GM12872 (cell line): ENCODE measurements around the gene KIRREL2.

ENCODE experiments used
- TF ChIP-seq, protein P1 (sequence below): IDR thresholded peaks from 3 replicates; pipeline ENCODE4 v1.5.1; 2011; ENCODE audit warnings: low read depth, mild to moderate bottlenecking, low read length, moderate library complexity; ENCODE audit not compliant: insufficient read depth

Gene KIRREL2

DNA sequence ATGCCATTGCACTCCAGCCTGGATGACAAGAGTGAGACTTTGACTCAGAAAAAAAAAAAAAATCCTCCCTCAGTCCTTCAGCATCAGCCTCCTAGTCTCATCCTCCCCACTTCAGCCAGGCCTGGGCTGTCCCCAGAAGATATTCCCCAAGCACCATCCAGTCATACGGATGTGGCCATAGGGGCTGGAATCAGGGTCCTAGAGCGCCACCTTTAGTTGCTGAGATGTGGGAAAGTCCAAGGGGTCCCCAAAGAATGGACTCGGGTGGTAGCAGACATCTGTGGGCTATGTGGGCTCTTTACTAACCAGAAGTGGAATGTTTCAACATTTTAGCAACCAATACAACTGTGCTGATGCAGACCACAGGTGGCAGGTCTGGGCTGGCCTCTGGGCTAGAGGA lies 54.5 kb downstream of the KIRREL2 start:
- TF ChIP-seq, protein P1, sequence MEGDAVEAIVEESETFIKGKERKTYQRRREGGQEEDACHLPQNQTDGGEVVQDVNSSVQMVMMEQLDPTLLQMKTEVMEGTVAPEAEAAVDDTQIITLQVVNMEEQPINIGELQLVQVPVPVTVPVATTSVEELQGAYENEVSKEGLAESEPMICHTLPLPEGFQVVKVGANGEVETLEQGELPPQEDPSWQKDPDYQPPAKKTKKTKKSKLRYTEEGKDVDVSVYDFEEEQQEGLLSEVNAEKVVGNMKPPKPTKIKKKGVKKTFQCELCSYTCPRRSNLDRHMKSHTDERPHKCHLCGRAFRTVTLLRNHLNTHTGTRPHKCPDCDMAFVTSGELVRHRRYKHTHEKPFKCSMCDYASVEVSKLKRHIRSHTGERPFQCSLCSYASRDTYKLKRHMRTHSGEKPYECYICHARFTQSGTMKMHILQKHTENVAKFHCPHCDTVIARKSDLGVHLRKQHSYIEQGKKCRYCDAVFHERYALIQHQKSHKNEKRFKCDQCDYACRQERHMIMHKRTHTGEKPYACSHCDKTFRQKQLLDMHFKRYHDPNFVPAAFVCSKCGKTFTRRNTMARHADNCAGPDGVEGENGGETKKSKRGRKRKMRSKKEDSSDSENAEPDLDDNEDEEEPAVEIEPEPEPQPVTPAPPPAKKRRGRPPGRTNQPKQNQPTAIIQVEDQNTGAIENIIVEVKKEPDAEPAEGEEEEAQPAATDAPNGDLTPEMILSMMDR = no peak

DNA sequence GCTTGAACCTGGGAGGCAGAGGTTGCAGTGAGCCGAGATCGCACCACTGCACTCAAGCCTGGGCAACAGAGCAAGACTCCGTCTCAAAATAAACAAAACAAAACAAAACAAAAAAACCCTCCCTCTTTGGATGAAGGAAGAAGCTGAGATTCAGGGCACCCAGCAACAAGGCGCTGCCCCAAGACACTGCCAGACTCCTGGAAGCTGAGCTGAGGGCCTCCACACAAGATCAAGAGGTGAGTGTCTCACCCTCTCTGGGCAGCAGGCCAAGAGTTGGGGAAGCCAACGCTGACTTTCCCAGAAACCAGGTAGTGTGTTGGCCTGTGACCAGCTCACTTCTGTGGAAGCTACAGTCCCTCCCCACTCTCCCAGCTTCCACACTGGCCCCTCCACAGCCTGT lies 55.1 kb downstream of the KIRREL2 start:
- TF ChIP-seq, protein P1 = no peak

DNA sequence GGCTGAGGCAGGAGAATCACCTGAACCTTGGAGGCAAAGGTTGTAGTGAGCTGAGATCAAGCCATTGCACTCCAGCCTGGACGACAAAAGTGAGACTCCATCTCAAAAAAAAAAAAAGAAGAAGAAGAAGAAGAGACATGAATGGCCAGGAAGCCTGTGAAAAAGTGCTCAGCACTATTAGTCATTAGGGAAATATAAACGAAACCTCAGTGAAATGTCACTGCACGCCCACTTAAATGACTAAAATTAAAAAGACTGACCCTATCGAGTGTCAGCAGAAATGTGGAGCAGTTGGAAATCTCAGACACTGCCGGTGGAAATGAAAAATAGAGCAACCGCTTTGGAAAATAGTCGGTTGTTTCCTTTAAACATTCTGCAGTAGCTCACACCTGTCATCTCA lies 56.9 kb downstream of the KIRREL2 start:
- TF ChIP-seq, protein P1 = no peak

DNA sequence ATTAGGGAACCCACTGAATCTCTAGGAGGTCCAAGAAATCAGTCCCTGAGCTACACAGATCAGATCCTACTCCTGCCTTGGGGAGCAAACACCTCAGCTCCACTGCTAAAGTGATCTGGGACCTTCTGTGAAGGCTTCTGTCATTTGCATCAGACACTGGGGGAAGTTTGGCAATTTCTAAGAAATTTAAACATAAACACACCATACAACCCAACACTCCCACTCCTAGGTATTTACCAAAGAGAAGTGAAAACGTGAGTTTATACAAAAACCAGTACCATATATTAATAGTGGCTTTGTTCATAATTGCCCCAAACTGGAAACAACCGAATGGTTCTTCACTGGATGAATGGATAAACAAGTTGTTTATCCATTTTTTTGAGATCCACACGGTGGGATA lies 58.7 kb downstream of the KIRREL2 start:
- TF ChIP-seq, protein P1 = no peak
